GM21423 (cell line): ENCODE data around the gene BLOC1S4.
"Not testable (repeated sequence)": the region's sequence is repeated elsewhere in the genome, so short reads cannot be mapped to it uniquely, and the experiment has no call there.

Source experiments
- ATAC-seq: cut with Tn5 transposase; IDR thresholded peaks from one replicate; pipeline ENCODE4 v1.9.1; 2021; ENCODE audit warnings: mild to moderate bottlenecking, moderate library complexity; ENCODE audit not compliant: unreplicated experiment

BLOC1S4 gene

GRCh38 chr4:6716018-6716911 is at the start of gene BLOC1S4:
BLOC1S4 (plus strand) TSS chr4:6716174; CDS start chr4:6716210, 36 bp downstream.
- peak; percentile 86 for ATAC-seq

GRCh38 chr4:6668391-6668790 is 47.6 kb upstream of the BLOC1S4 start:
- ATAC-seq = no peak

- ATAC-seq = no peak
These were observed 44.3 kb upstream of the BLOC1S4 start for GRCh38 chr4:6671648-6672047.

DNA sequence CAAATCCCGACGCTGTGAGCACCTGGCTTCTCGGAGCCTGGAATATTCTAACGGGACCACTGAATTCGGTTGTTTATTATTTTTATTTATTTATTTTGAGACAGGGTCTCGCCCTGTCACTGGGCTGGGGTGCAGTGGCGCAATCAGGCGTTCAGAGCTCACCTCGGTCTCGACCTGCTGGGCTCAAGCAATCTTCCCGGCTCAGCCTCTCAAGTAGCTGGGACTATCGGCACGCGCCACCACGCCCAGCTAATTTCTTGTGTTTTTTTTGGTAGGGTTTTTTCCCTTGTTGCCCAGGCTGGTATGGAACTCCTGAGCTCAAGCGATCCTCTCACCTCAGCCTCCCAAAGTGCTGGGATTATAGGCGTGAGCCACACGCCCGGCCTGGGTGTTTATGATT is 43.8 kb upstream of the BLOC1S4 start:
- no peak for ATAC-seq

GRCh38 chr4:6672541-6673190 is 43.3 kb upstream of the BLOC1S4 start:
- not testable (repeated sequence) for ATAC-seq

DNA sequence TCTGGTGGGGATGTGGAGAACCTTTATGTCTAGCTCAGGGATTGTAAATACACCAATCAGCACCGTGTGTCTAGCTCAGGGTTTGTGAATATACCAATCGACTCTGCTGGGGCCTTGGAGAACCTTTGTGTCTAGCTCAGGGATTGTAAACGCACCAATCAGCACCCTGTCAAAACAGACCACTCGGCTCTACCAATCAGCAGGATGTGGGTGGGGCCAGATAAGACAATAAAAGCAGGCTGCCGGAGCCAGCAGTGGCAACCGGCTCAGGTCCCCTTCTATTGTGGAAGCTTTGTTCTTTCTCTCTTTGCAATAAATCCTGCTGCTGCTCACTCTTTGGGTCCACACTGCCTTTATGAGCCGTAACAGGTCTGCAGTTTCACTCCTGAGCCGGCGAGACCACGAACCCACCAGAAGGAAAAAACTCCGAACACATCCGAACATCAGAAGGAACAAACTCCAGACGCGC is 42.7 kb upstream of the BLOC1S4 start:
- not testable (repeated sequence) for ATAC-seq

DNA sequence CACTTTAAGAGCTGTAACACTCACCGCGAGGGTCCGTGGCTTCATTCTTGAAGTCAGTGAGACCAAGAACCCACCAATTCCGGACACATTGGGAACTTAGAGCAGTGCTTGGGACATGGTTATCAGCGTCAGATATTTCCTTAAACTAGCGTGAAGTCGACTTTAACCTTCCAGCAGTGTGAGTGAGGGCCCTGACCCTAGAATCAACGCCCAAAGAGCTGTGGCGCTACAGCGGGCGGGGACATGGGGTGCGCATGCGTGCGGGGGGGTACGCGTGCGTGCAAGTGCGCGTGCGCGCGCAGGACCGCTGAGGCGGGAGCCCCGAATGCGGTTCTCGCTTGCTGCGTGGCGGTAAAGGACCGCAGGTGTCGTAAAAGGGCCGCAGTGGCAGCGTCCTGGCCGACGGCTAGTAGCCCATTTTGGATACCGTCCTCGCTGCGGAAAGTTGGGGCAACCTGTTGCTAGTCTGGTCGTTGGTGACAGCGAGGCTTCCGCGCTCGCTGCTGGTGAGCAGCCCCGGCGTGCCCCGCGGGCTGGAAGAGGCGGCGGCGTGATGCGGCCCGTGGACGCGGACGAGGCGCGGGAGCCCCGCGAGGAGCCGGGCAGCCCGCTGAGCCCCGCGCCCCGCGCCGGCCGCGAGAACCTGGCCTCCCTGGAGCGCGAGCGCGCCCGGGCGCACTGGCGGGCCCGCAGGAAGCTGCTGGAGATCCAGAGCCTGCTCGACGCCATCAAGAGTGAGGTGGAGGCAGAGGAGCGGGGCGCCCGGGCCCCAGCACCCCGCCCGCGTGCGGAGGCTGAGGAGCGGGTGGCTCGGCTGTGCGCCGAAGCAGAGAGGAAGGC is 42.1 kb upstream of the BLOC1S4 start:
- peak; percentile 82 for ATAC-seq

- ATAC-seq = peak; percentile 39
These were observed 41.3 kb upstream of the BLOC1S4 start for GRCh38 chr4:6674500-6675149.

DNA sequence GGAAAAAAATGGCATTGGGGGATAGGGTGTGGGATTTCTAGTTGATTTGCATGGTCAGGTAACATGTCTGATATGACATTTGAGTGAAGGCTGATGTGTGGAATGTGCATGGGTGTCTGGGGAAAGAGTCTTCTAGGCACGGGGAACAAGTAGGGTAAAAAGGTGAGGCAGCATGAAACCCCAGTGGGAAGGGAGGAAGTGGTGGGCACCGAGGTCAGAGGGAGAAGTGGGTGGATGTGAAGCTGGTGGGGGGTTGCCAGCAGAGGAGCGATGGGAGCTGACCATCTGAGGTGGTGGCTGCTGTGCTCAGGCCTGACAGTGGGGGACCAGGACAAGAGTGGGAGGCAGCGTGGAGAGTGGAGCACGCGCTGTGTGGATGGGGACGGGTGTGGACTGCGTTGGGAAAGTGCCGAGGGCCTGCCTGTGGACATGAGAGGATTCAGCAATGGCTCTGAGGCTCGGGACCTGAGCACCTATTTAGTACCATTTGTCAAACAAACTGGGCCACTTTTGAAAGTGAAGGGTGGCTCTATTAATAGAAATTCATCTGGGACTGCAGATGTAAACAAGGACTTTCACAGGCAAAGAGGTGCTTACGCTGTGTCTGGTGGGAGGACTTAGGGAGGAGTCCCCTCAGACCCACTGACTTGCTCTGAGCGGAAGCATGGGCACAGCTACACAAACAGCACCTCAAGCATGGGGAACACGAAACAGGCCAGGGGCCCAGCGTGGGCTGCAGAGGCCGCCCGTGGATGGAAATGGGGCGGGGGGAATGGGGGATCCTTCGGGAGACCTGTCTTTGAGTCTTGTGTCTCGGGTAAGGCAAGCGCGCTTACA is 39.0 kb upstream of the BLOC1S4 start:
- ATAC-seq = no peak

DNA sequence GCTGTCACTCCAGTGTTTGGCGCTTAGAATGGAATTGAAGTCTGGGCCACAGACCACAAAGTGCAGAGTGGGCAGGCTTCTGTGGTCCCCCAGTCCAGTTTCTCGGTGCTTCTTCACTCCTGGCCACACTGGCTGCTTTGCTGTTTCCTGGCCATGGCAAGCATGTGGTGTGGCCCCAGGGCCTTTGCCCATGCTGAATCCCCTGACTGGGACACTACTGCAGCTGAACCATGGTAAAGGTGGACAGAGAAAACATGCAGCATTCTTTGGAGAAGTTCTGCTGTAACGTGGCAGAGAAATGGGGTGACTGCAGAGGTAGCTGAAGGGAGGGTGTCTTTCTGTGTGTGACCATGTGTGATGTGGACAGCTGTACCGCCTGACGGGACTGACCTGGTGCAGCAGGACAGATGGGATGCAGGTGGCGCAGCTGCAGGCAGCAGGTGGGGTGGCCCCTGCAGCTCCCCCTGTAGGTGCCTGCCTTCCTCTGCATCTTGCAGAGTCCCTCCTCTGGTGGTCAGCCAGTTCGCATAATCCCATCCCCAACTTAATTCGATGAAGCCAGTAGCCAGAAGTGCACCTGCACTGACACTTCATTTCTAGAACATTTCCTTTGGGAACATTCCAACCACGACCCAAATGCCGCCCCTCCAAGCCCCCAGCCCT is 35.5 kb upstream of the BLOC1S4 start:
- no peak for ATAC-seq

DNA sequence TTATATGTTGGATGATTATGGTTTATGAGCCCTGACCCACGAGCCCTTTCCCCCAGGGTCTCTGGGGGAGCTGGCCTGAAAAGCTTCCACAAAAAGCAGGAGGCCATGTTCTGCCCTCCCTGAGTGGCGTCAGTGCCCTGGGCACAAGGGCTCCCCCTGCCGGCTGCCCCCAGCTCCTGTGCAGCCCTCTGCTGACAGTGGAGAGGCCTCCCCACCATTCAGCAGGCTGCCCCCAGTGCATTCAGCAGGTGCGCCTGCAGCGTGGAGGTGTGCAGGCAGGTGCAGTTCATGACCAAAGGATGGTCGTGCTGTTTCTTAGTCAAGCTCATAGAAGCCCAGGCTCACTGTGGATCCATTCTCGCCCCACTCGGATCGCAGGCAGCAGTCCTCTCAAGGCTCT is 34.8 kb upstream of the BLOC1S4 start:
- ATAC-seq = no peak

- ATAC-seq = no peak
These were observed 32.9 kb upstream of the BLOC1S4 start for GRCh38 chr4:6682862-6683590.

DNA sequence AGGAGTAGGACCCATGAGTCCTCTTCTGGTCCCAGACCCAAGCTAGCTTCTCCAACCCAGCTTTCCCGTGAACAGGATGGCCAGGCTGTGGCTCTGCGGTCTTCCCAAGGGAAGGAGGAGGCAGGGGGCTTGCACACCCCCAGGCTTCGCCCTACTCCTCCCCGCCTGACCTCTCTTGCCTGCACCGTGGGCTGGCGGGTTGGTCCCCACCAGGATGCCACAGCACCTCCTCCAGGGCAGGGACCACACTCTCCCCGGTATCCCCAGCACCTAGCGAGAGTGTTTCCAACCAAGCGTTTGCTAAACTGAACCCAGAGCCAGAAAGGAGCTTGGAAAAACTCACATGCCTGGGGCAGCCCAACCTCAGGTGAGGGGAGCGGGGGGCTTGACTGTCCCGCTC is 31.3 kb upstream of the BLOC1S4 start:
- ATAC-seq = no peak

DNA sequence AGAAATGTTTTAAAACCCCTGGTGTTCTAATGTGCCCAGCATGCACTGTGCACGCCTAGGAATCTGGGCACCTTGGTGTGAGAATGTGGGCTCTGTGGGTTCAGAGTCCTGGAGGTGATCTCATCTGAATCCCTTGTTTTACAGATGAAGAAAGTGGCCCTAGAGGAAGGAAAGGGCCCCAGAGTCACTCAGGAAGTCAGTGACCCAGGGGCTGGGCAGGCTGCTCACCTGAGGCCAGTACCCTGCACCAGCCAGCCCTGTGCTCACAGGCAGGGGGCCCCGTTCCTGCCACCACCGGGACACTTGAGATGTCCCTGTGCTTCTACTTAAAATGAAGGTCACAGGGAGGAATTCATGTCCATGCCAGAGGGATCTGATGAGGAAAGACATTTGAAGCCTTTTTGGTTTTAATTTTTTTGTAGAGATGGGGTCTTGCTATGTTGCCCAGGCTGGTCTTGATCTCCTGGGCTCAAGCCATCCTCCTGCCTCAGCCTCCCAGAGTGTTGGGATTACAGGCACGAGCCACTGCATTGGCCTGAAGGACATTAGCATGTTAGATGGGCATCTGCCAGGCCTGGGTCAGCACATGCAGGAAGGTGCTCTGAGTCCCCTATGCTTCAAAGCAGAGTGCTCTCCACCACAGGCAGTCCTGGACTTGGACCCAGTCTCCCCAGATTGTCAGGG is 29.7 kb upstream of the BLOC1S4 start:
- ATAC-seq = no peak

DNA sequence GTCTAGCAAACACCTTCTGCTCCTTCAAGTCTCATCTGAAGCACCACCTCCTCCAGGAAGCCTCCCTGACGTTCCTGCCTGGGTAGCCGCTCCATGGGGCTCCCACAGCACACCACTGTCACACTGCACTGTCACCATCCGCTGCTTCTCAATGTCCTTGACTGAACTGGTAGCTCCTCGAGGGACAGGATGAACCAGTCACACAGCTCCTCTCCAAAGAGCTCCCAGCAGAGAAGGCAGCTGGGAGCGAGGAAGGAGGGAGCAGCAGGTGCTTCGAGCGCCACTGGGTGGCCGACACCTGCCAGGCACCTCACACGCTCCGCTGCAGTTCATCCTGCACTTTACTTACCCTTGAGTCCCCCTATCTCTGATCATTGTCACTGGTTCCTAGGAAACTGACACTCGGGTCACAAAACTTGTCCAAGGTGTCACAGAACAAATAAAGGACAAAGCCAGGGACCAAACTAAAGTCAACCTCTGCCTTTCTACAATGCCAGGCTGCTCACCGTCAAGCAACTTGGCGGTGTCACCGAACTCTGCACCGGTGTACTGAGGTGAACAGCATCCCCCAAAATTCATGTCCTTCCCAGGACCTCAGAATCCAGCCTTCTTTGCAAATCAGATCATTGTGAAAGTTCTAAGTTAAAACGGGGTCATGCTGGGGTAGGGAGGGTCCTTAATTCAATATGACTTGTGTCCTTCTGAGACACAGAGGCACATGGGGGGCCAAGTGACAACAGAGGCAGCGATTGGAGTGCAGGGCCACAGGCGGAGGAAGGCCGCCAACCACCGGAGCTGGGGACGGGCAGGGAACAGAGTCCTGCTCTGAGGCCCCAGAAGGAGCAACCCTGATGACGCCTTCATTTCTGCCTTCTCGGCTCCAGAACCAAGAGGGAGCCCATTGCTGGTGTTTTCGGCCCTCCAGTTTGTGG is 27.8 kb upstream of the BLOC1S4 start:
- no peak for ATAC-seq

DNA sequence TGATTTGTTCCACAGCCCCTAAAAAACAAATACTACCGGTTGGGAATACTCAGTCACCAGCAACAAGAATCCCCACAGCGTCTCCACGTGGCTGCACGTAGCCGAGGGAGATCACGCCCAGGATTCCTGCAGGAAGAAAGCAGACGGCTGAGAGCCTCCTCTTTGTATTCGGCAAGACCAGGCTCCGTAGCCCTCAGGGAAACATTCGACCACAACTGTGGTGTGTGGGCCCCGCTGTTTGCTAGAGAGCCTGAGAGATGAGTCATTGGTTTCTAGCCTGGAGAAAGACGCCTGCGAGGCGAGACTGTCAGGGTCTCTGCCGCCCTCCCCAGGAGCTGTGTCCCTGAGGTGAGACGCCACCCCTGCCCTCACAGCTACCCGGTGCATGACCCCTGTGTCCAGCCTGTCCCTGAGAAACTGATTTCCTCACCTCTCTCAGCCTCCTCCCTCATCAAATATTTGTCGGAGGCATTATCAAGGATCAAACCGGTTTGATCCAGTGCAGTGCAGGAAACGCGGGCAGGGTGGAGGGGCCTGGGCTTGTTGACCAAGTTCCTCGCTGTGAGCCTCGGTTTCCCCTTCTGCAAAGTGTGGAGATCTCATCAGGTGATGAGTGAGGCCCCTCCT is 27.0 kb upstream of the BLOC1S4 start:
- peak; percentile 79 for ATAC-seq
